HCT116 (cell line): ENCODE results near the gene CORO7. TPM values are rescaled to one million over a fixed set of nuclear protein-coding genes. Genes with fewer than 3 reads are reported as not detected.

Experiments
- ATAC-seq: fragments of 200-7000 bp; cut with Tn5 transposase; 2 replicates; pipeline ENCODE4 v1.9.1; 2020; ENCODE audit warnings: mild to moderate bottlenecking, moderate library complexity
- BruUV-seq: library from RNA; stranded (reverse); fragments of 400-500 nt; replicated peaks from 2 replicates; lab custom pipeline; 2021; lab: Mats Ljungman, UMichigan
- CTCF ChIA-PET: fragments of 300-600 bp; sonication (Branson Sonifier 250); formaldehyde crosslinking; loops from one replicate; lab custom pipeline; 2021; ENCODE audit warnings: antibody characterized with exemption; lab: Charles Lee
- POLR2A ChIA-PET: fragments of 300-600, 350-600 bp; sonication (Branson Sonifier 250); formaldehyde crosslinking; loops from one replicate; lab custom pipeline; 2021; ENCODE audit warnings: antibody characterized with exemption; lab: Charles Lee
- RAD21 ChIA-PET, 2 experiments: fragments of 300-600 bp; sonication (Branson Sonifier 250); formaldehyde crosslinking; loops; one replicate each; lab custom pipeline; 2023; ENCODE audit warnings: low total read pairs in 2 of 2; ENCODE audit not compliant: uncharacterized antibody in 2 of 2, unreplicated experiment in 2 of 2, low non-redundant PET in 1 of 2; lab: Charles Lee
- DNase-seq: peaks from one replicate; pipeline ENCODE4 v3.0.0-alpha.2; 2010; ENCODE audit warnings: low read depth, low spot score
- H2AFZ ChIP-seq: fragments of 200-600 bp; shearing (Covaris generic), sonication (generic); 2 replicates; pipeline ENCODE4 v1.6.1; 2017; ENCODE audit warnings: low read depth, mixed run types, mixed read lengths, antibody characterized with exemption, low read length; ENCODE audit not compliant: poor library complexity, severe bottlenecking
- H3K27ac ChIP-seq: 2 replicates; pipeline ENCODE4 v1.5.1; 2012; ENCODE audit warnings: low read depth, low read length
- H3K27me3 ChIP-seq: fragments of 200-600 bp; sonication (generic); 2 replicates; pipeline ENCODE4 v1.6.1; 2016; ENCODE audit warnings: mixed run types, low read length, mixed read lengths; ENCODE audit not compliant: insufficient read depth
- H3K36me3 ChIP-seq, 2 experiments: fragments of 200-500 bp in 1 of 2; fragments of 200-600 bp in 1 of 2; sonication (Bioruptor generic) in 1 of 2; sonication (generic) in 1 of 2; 2 replicates each; pipeline versions ENCODE4 v1.5.1 to v1.6.1; 2014 to 2016; ENCODE audit warnings: low read length in 2 of 2, inconsistent platforms in 1 of 2, mixed read lengths in 1 of 2, mixed run types in 1 of 2; ENCODE audit not compliant: insufficient read depth in 2 of 2, control insufficient read depth in 1 of 2
- H3K4me1 ChIP-seq, 2 experiments: fragments of 200-600 bp in 1 of 2; sonication (generic) in 1 of 2; 2 replicates each; pipeline versions ENCODE4 v1.5.1 to v1.6.1; 2012 to 2017; ENCODE audit warnings: low read length in 2 of 2, inconsistent platforms in 1 of 2, mild to moderate bottlenecking in 1 of 2, mixed read lengths in 1 of 2, mixed run types in 1 of 2, moderate library complexity in 1 of 2; ENCODE audit not compliant: insufficient read depth in 2 of 2, control insufficient read depth in 1 of 2
- H3K4me2 ChIP-seq: fragments of 200-600 bp; sonication (generic); 2 replicates; pipeline ENCODE4 v1.6.1; 2017; ENCODE audit warnings: mixed run types, low read length, mixed read lengths
- H3K4me3 ChIP-seq, 2 experiments: fragments of 200-600 bp in 1 of 2; sonication (generic) in 1 of 2; replicated peaks in 1 of 2; 2 replicates each; pipeline ENCODE4 v1.5.1; 2011 to 2016; ENCODE audit warnings: low read length in 2 of 2, control low read depth in 1 of 2, low read depth in 1 of 2, mild to moderate bottlenecking in 1 of 2, mixed read lengths in 1 of 2, mixed run types in 1 of 2
- H3K79me2 ChIP-seq: fragments of 200-600 bp; sonication (generic); 2 replicates; pipeline ENCODE4 v1.6.1; 2017; ENCODE audit warnings: mild to moderate bottlenecking, mixed run types, low read length, moderate library complexity, mixed read lengths; ENCODE audit not compliant: insufficient read depth
- H3K9ac ChIP-seq: fragments of 200-600 bp; sonication (generic); 2 replicates; pipeline ENCODE4 v1.6.1; 2016; ENCODE audit warnings: low read length, mixed read lengths
- H3K9me2 ChIP-seq: fragments of 200-600 bp; sonication (generic), shearing (Covaris generic); 2 replicates; pipeline ENCODE4 v1.6.1; 2017; ENCODE audit warnings: mixed run types, mild to moderate bottlenecking, moderate library complexity; ENCODE audit not compliant: insufficient read depth
- H3K9me3 ChIP-seq, 2 experiments: fragments of 200-500 bp in 1 of 2; fragments of 200-600 bp in 1 of 2; sonication (Bioruptor generic) in 1 of 2; sonication (generic) in 1 of 2; 2 replicates each; pipeline ENCODE4 v1.6.1; 2014 to 2017; ENCODE audit warnings: low read length in 2 of 2, mixed read lengths in 2 of 2, inconsistent platforms in 1 of 2, low read depth in 1 of 2, mild to moderate bottlenecking in 1 of 2, mixed run types in 1 of 2, moderate library complexity in 1 of 2; ENCODE audit not compliant: control insufficient read depth in 1 of 2, insufficient read depth in 1 of 2
- H4K20me1 ChIP-seq: fragments of 200-600 bp; sonication (generic), shearing (Covaris generic); 2 replicates; pipeline ENCODE4 v1.6.1; 2017; ENCODE audit warnings: mixed run types, mild to moderate bottlenecking, moderate library complexity; ENCODE audit not compliant: insufficient read depth
- ELF1 ChIP-seq: IDR thresholded peaks from 2 replicates; pipeline ENCODE4 v1.6.1; 2012; ENCODE audit warnings: low read depth, borderline replicate concordance
- RAD21 ChIP-seq: IDR thresholded peaks from 2 replicates; pipeline ENCODE4 v1.6.1; 2012; ENCODE audit warnings: low read depth, mild to moderate bottlenecking
- SRF ChIP-seq: IDR thresholded peaks from 2 replicates; pipeline ENCODE4 v1.6.1; 2012; ENCODE audit warnings: low read depth
- TCF7L2 ChIP-seq: IDR thresholded peaks from 2 replicates; pipeline ENCODE4 v1.7.0; 2011; ENCODE audit warnings: borderline replicate concordance, inconsistent platforms; ENCODE audit not compliant: insufficient read depth, insufficient read length; ENCODE audit errors: extremely low read depth
- ZNF274 ChIP-seq: fragments of 200-500 bp; sonication (Bioruptor generic); IDR thresholded peaks from 2 replicates; pipeline ENCODE4 v1.6.1; 2014; ENCODE audit warnings: mild to moderate bottlenecking, low read depth, low read length, inconsistent platforms
- intact Hi-C: fragments of 100-400 bp; cut with micrococcal nuclease; formaldehyde crosslinking; loops from 2 replicates; pipeline ENCODE4 v1.10.0; 2022
- total RNA-seq: library from RNA; stranded (reverse); gene quantifications from one replicate; pipeline ENCODE4 v1.2.1, GENCODE V29; 2021; ENCODE audit not compliant: unreplicated experiment
- TF ChIP-seq, protein P1 (sequence below): IDR thresholded peaks from 2 replicates; pipeline ENCODE4 v1.6.1; 2012; ENCODE audit warnings: low read depth
- TF ChIP-seq, protein P2 (sequence below): IDR thresholded peaks from 2 replicates; pipeline ENCODE4 v1.6.1; 2012
- TF ChIP-seq, protein P3 (sequence below): IDR thresholded peaks from 2 replicates; pipeline ENCODE4 v1.6.1; 2012

Gene CORO7
- total RNA-seq, 1 experiment from 2014 or later = 21.3 TPM

- TF ChIP-seq, protein P1, sequence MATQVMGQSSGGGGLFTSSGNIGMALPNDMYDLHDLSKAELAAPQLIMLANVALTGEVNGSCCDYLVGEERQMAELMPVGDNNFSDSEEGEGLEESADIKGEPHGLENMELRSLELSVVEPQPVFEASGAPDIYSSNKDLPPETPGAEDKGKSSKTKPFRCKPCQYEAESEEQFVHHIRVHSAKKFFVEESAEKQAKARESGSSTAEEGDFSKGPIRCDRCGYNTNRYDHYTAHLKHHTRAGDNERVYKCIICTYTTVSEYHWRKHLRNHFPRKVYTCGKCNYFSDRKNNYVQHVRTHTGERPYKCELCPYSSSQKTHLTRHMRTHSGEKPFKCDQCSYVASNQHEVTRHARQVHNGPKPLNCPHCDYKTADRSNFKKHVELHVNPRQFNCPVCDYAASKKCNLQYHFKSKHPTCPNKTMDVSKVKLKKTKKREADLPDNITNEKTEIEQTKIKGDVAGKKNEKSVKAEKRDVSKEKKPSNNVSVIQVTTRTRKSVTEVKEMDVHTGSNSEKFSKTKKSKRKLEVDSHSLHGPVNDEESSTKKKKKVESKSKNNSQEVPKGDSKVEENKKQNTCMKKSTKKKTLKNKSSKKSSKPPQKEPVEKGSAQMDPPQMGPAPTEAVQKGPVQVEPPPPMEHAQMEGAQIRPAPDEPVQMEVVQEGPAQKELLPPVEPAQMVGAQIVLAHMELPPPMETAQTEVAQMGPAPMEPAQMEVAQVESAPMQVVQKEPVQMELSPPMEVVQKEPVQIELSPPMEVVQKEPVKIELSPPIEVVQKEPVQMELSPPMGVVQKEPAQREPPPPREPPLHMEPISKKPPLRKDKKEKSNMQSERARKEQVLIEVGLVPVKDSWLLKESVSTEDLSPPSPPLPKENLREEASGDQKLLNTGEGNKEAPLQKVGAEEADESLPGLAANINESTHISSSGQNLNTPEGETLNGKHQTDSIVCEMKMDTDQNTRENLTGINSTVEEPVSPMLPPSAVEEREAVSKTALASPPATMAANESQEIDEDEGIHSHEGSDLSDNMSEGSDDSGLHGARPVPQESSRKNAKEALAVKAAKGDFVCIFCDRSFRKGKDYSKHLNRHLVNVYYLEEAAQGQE = no peak
- TF ChIP-seq RAD21 = no peak
- TF ChIP-seq TCF7L2 = no peak
Observed at GRCh38 chr16:4431023-4431422, 14.6 kb upstream of the CORO7 start (continued).

DNA sequence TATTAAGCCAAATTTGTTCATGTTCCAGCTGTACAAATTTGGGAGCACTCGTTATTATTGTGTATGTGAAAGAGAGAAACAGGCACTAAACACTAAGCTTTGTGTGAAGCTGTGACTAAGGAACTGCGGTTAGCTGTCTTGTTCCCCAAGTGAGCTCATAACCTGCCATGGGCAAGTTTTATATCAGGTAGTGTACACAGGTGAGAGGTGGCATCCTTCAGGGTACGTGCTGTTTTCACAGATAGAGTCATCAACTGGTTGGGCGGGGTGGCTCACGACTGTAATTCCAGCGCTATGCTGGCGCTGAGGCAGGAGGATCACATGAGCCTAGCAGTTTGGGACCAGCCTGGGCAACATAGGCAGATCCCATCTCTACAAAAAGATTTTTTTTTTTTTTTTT lies 12.1 kb upstream of the CORO7 start:
- Histone ChIP-seq H3K9me2 (no peaks in the 10 kb centered on the region), H3K36me3 (peaks cover 2 to 25% of the 10 kb centered on the region in 2 experiments; a peak in 1 of 4 replicates), H3K4me3 (no peak overlapping the region), H3K79me2 (peaks cover 73% of the 10 kb centered on the region), H3K9ac (no peak overlapping the region), H3K4me2 (no peak overlapping the region), H3K9me3 (no peaks in the 10 kb centered on the region), H3K27me3 (no peaks in the 10 kb centered on the region), H3K27ac (no peak overlapping the region), H4K20me1 (no peaks in the 10 kb centered on the region), H2AFZ (no peak overlapping the region), H3K4me1 (peaks cover 7 to 18% of the 10 kb centered on the region in 2 experiments)
- TF ChIP-seq, protein P2, sequence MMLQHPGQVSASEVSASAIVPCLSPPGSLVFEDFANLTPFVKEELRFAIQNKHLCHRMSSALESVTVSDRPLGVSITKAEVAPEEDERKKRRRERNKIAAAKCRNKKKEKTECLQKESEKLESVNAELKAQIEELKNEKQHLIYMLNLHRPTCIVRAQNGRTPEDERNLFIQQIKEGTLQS = no peak
- TF ChIP-seq ZNF274 (no peak), ELF1 (no peak), SRF (no peak), RAD21 (no peak)
- TF ChIP-seq, protein P3, sequence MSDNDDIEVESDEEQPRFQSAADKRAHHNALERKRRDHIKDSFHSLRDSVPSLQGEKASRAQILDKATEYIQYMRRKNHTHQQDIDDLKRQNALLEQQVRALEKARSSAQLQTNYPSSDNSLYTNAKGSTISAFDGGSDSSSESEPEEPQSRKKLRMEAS = no peak
- no peak for ATAC-seq
- RAD21 ChIA-PET = no interaction called here
- intact Hi-C loops = loop anchor here (10.0 kb wide), 1 partner anchor 186 kb away; the partner anchor contains the start of gene UBALD1
- POLR2A ChIA-PET = no interaction called here
- CTCF ChIA-PET = no interaction called here
- DNase-seq = no peak
- BruUV-seq = no TSS peak
